NCI-H2171 treated with DMSO at 0.1 percent for 48 hours (cell line): Measurements from ENCODE around the gene CPEB3.
"Not testable (repeated sequence)": the region's sequence is repeated elsewhere in the genome, so short reads cannot be mapped to it uniquely, and the experiment has no call there.

Experiments
- DNase-seq: peaks from one replicate; lab custom pipeline; 2025; lab: John Stamatoyannopoulos, UW

Gene CPEB3

GRCh38 chr10:92038949-92039348 is 251.9 kb downstream of the CPEB3 start:
- DNase-seq = no peak

GRCh38 chr10:92033070-92033469 is 257.8 kb downstream of the CPEB3 start:
- DNase-seq = not testable (repeated sequence)

- no peak for DNase-seq
Observed at GRCh38 chr10:92031580-92031979, 259.3 kb downstream of the CPEB3 start.

GRCh38 chr10:92027141-92027540 is 263.7 kb downstream of the CPEB3 start:
- no peak for DNase-seq

- not testable (repeated sequence) for DNase-seq
Observed at GRCh38 chr10:92025340-92025739, 265.5 kb downstream of the CPEB3 start.

- no peak for DNase-seq
Observed at GRCh38 chr10:92024700-92025099, 266.2 kb downstream of the CPEB3 start.

- no peak for DNase-seq
Observed at GRCh38 chr10:92014620-92015019, 276.3 kb downstream of the CPEB3 start.

GRCh38 chr10:92011560-92012214 is 279.2 kb downstream of the CPEB3 start:
- no peak for DNase-seq

- DNase-seq = no peak
Observed at GRCh38 chr10:92010047-92010735, 280.7 kb downstream of the CPEB3 start.

- no peak for DNase-seq
Observed at GRCh38 chr10:92009445-92009844, 281.4 kb downstream of the CPEB3 start.

- no peak for DNase-seq
Observed at GRCh38 chr10:92005978-92006377, 284.9 kb downstream of the CPEB3 start.

GRCh38 chr10:92003258-92003657 is 287.6 kb downstream of the CPEB3 start:
- DNase-seq = no peak

- DNase-seq = no peak
Observed at GRCh38 chr10:92001995-92002394, 288.9 kb downstream of the CPEB3 start.

- no peak for DNase-seq
Observed at GRCh38 chr10:92001581-92001980, 289.3 kb downstream of the CPEB3 start.
